Measurements from ENCODE around the gene PDZD4.

The PDZD4 gene

DNA sequence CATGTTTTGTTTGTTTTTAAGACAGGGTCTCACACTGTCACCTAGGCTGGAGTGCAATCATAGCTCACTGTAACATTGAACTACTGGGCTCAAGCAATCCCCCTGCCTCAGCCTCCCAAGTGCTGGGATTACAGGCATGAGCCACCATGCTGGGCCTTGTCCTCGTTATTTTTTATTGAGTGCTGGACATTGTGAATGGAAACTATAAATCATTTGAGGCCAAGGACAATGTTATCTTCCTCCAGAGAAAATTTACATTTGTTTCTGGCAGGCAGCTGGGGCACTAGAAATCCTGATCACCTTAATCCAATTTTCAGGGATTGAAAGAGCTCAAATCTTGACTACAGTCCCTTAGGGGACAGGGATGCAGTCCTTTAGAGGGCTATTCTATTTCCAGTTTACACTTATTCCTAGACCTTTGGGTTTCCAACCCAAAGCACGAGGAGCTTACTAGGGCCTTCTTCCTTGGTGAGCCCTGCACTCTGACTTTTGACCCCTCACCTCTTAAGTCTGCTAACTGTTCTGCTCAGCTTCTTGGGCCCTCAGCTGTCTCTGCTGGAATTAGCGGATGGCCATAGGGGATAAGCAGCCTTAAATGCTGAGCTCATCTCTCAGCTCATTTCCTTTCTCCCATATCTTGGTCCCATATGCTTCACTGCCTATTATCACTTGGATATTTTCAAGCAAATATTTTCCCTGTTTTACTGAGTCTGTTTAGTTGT lies 23.0 kb upstream of the PDZD4 start:
- Histone ChIP-seq H2BK12ac (ENCODE audit: low read length in 2 of 2) (no peak overlapping the region), H3K27ac (ENCODE audit: low read length, poor library complexity, severe bottlenecking) (no peak overlapping the region), H3K36me3 (ENCODE audit: control insufficient read depth in 1 of 2, insufficient read depth in 2 of 2, low read depth in 1 of 2, low read length in 2 of 2) (no peaks in the 10 kb centered on the region), H2BK120ac (ENCODE audit: low read depth, low read length) (no peak overlapping the region), H3K4me2 (ENCODE audit: low read length, poor library complexity, severe bottlenecking) (no peak overlapping the region), H3K4me3 (ENCODE audit: insufficient read depth in 1 of 2, low read depth in 1 of 2, low read length in 2 of 2) (no peak overlapping the region), H2BK15ac (ENCODE audit: low read depth, poor library complexity, severe bottlenecking) (no peak overlapping the region), H2BK5ac (ENCODE audit: low read depth, low read length, poor library complexity, severe bottlenecking) (no peak overlapping the region), H2AK5ac (ENCODE audit: low read length, severe bottlenecking) (no peak overlapping the region), H4K8ac (ENCODE audit: low read length) (no peak overlapping the region), H3K23ac (ENCODE audit: low read length in 2 of 2) (no peak overlapping the region), H3K4me1 (ENCODE audit: control insufficient read depth, insufficient read depth, low read depth, low read length) (no peaks in the 10 kb centered on the region), H3K9me3 (ENCODE audit: control insufficient read depth, low read length) (peaks cover 19% of the 10 kb centered on the region), H3K9ac (ENCODE audit: low read length) (no peak overlapping the region), H3K79me1 (replicated peaks; ENCODE audit: low read length, poor library complexity, severe bottlenecking) (no peaks in the 10 kb centered on the region), H3K4ac (ENCODE audit: low read depth in 1 of 2, low read length in 2 of 2) (no peak overlapping the region), H2AFZ (ENCODE audit: low read depth, low read length) (no peak overlapping the region), H4K91ac (ENCODE audit: low read length) (no peak overlapping the region), H3K14ac (ENCODE audit: low read length in 2 of 2) (no peak overlapping the region), H3K18ac (ENCODE audit: low read depth in 1 of 2, low read length in 2 of 2) (no peak overlapping the region), H3K27me3 (ENCODE audit: control insufficient read depth in 1 of 2, insufficient read depth in 1 of 2, low read length in 2 of 2) (peaks cover 18 to 86% of the 10 kb centered on the region in 2 experiments)
- WGBS = 59% methylated on average over 2 of the region's 3 CpGs
- DNase-seq = no peak

DNA sequence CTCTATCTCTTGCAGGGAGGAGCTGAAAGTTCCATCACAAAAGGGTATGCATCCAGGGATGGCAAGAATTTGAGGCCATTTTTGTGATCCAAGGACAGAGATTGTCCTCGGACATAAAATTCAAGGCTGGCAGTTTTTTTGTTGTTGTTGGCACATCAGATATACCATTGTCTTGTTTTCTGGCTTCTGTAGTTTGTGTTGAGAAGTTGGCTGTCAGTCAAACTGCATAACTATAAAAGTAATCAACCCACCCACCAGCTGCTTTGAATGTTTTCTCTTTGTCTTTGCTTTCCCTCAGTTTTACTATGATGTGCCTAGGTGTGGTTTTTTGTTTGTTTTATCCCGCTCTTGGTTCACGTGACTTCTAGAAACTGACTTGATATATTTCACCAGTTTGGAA lies 21.6 kb upstream of the PDZD4 start:
- no peak overlapping the region for H3K18ac ChIP-seq (ENCODE audit: low read depth in 1 of 2, low read length in 2 of 2)
- H3K23ac ChIP-seq (ENCODE audit: low read length in 2 of 2) = no peak overlapping the region
- no peaks in the 10 kb centered on the region for H3K4me1 ChIP-seq (ENCODE audit: control insufficient read depth, insufficient read depth, low read depth, low read length)
- H4K91ac ChIP-seq (ENCODE audit: low read length) = no peak overlapping the region
- no peak overlapping the region for H3K4me3 ChIP-seq (ENCODE audit: insufficient read depth in 1 of 2, low read depth in 1 of 2, low read length in 2 of 2)
- no peak overlapping the region for H2BK12ac ChIP-seq (ENCODE audit: low read length in 2 of 2)
- no peak overlapping the region for H3K14ac ChIP-seq (ENCODE audit: low read length in 2 of 2)
- H2AFZ ChIP-seq (ENCODE audit: low read depth, low read length) = no peak overlapping the region
- peaks cover 18 to 82% of the 10 kb centered on the region in 2 experiments for H3K27me3 ChIP-seq (ENCODE audit: control insufficient read depth in 1 of 2, insufficient read depth in 1 of 2, low read length in 2 of 2)
- 94% methylated on average over 2 of the region's 3 CpGs for WGBS
- H2BK120ac ChIP-seq (ENCODE audit: low read depth, low read length) = no peak overlapping the region
- H3K4ac ChIP-seq (ENCODE audit: low read depth in 1 of 2, low read length in 2 of 2) = no peak overlapping the region
- peaks cover 12% of the 10 kb centered on the region for H3K9me3 ChIP-seq (ENCODE audit: control insufficient read depth, low read length)
- no peak overlapping the region for H3K9ac ChIP-seq (ENCODE audit: low read length)
- no peak overlapping the region for H3K4me2 ChIP-seq (ENCODE audit: low read length, poor library complexity, severe bottlenecking)
- H3K36me3 ChIP-seq (ENCODE audit: control insufficient read depth in 1 of 2, insufficient read depth in 2 of 2, low read depth in 1 of 2, low read length in 2 of 2) = no peaks in the 10 kb centered on the region
- H2AK5ac ChIP-seq (ENCODE audit: low read length, severe bottlenecking) = no peak overlapping the region
- no peak overlapping the region for H4K8ac ChIP-seq (ENCODE audit: low read length)
- no peaks in the 10 kb centered on the region for H3K79me1 ChIP-seq (replicated peaks; ENCODE audit: low read length, poor library complexity, severe bottlenecking)
- H2BK15ac ChIP-seq (ENCODE audit: low read depth, poor library complexity, severe bottlenecking) = no peak overlapping the region
- no peak for DNase-seq
- no peak overlapping the region for H2BK5ac ChIP-seq (ENCODE audit: low read depth, low read length, poor library complexity, severe bottlenecking)
- H3K27ac ChIP-seq (ENCODE audit: low read length, poor library complexity, severe bottlenecking) = no peak overlapping the region

DNA sequence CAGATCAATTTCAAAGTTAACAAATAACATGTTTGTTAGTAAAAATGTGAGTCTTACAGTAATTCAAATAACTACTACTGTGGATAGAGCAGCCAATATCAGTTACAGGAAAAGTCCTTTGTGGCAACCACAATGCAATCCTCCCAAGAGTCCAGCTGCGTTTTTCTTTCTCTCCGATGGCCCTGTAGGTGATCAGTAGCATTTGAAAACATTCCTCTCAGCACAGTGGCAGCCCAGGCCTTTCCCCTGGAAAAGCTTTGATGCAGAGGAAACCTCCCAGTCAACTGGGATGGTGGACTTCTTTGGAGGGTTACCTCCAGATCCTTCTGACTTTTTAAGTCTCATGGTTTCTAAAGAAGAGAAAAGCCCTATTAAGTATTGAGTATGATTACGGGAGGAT lies 18.0 kb upstream of the PDZD4 start:
- Histone ChIP-seq H3K9ac (ENCODE audit: low read length) (no peak overlapping the region), H2BK12ac (ENCODE audit: low read length in 2 of 2) (no peak overlapping the region), H3K18ac (ENCODE audit: low read depth in 1 of 2, low read length in 2 of 2) (no peak overlapping the region), H2BK120ac (ENCODE audit: low read depth, low read length) (no peak overlapping the region), H3K27me3 (ENCODE audit: control insufficient read depth in 1 of 2, insufficient read depth in 1 of 2, low read length in 2 of 2) (peaks cover 15 to 79% of the 10 kb centered on the region in 2 experiments), H3K79me1 (replicated peaks; ENCODE audit: low read length, poor library complexity, severe bottlenecking) (no peaks in the 10 kb centered on the region), H3K9me3 (ENCODE audit: control insufficient read depth, low read length) (peaks cover 3% of the 10 kb centered on the region), H2BK5ac (ENCODE audit: low read depth, low read length, poor library complexity, severe bottlenecking) (no peak overlapping the region), H3K36me3 (ENCODE audit: control insufficient read depth in 1 of 2, insufficient read depth in 2 of 2, low read depth in 1 of 2, low read length in 2 of 2) (no peaks in the 10 kb centered on the region), H3K4me2 (ENCODE audit: low read length, poor library complexity, severe bottlenecking) (no peak overlapping the region), H4K8ac (ENCODE audit: low read length) (no peak overlapping the region), H3K27ac (ENCODE audit: low read length, poor library complexity, severe bottlenecking) (no peak overlapping the region), H3K4me1 (ENCODE audit: control insufficient read depth, insufficient read depth, low read depth, low read length) (no peaks in the 10 kb centered on the region), H2AFZ (ENCODE audit: low read depth, low read length) (no peak overlapping the region), H2AK5ac (ENCODE audit: low read length, severe bottlenecking) (no peak overlapping the region), H3K23ac (ENCODE audit: low read length in 2 of 2) (no peak overlapping the region), H2BK15ac (ENCODE audit: low read depth, poor library complexity, severe bottlenecking) (no peak overlapping the region), H3K4me3 (ENCODE audit: insufficient read depth in 1 of 2, low read depth in 1 of 2, low read length in 2 of 2) (no peak overlapping the region), H3K14ac (ENCODE audit: low read length in 2 of 2) (no peak overlapping the region), H4K91ac (ENCODE audit: low read length) (no peak overlapping the region), H3K4ac (ENCODE audit: low read depth in 1 of 2, low read length in 2 of 2) (no peak overlapping the region)
- DNase-seq = no peak
- WGBS = 20% methylated on average over 1 of the region's 3 CpGs

DNA sequence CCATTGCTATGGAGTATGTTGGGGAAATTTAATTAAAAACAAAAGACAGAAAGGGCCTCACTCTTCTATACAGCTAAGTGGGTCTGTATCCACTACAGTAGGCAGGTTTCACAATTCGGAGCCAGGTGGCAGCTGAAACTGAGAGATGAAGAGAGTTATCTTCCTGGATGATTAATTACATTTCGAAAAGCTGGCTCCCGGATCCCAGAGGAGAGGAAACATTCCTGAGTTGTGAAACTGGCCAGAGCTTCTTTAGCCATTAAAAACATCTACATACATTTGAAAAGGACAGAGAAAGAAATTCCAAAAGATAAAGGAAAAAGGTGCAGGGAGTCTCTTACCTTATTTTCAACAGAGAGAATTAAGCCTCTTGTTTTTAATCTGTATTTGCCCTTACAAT lies 15.5 kb upstream of the PDZD4 start:
- H3K9me3 ChIP-seq (ENCODE audit: control insufficient read depth, low read length) = peaks cover 3% of the 10 kb centered on the region
- H3K4me3 ChIP-seq (ENCODE audit: insufficient read depth in 1 of 2, low read depth in 1 of 2, low read length in 2 of 2) = no peak overlapping the region
- H4K8ac ChIP-seq (ENCODE audit: low read length) = no peak overlapping the region
- no peak overlapping the region for H3K4me2 ChIP-seq (ENCODE audit: low read length, poor library complexity, severe bottlenecking)
- H3K27ac ChIP-seq (ENCODE audit: low read length, poor library complexity, severe bottlenecking) = no peak overlapping the region
- H3K4me1 ChIP-seq (ENCODE audit: control insufficient read depth, insufficient read depth, low read depth, low read length) = no peaks in the 10 kb centered on the region
- no peak overlapping the region for H3K4ac ChIP-seq (ENCODE audit: low read depth in 1 of 2, low read length in 2 of 2)
- DNase-seq = no peak
- no peak overlapping the region for H3K9ac ChIP-seq (ENCODE audit: low read length)
- no peaks in the 10 kb centered on the region for H3K79me1 ChIP-seq (replicated peaks; ENCODE audit: low read length, poor library complexity, severe bottlenecking)
- no peak overlapping the region for H2BK12ac ChIP-seq (ENCODE audit: low read length in 2 of 2)
- no peak overlapping the region for H3K14ac ChIP-seq (ENCODE audit: low read length in 2 of 2)
- peaks cover 11 to 78% of the 10 kb centered on the region in 2 experiments for H3K27me3 ChIP-seq (ENCODE audit: control insufficient read depth in 1 of 2, insufficient read depth in 1 of 2, low read length in 2 of 2)
- no peak overlapping the region for H4K91ac ChIP-seq (ENCODE audit: low read length)
- no peak overlapping the region for H2BK15ac ChIP-seq (ENCODE audit: low read depth, poor library complexity, severe bottlenecking)
- no peak overlapping the region for H2AK5ac ChIP-seq (ENCODE audit: low read length, severe bottlenecking)
- H2AFZ ChIP-seq (ENCODE audit: low read depth, low read length) = no peak overlapping the region
- WGBS = no CpG with 5 or more reads among the region's 3 CpGs
- H3K36me3 ChIP-seq (ENCODE audit: control insufficient read depth in 1 of 2, insufficient read depth in 2 of 2, low read depth in 1 of 2, low read length in 2 of 2) = no peaks in the 10 kb centered on the region
- H3K23ac ChIP-seq (ENCODE audit: low read length in 2 of 2) = no peak overlapping the region
- H2BK120ac ChIP-seq (ENCODE audit: low read depth, low read length) = no peak overlapping the region
- H2BK5ac ChIP-seq (ENCODE audit: low read depth, low read length, poor library complexity, severe bottlenecking) = no peak overlapping the region
- H3K18ac ChIP-seq (ENCODE audit: low read depth in 1 of 2, low read length in 2 of 2) = no peak overlapping the region
